GM18867 (cell line): ENCODE results near the gene SLC23A1.
"Not testable (repeated sequence)": the region's sequence is repeated elsewhere in the genome, so short reads cannot be mapped to it uniquely, and the experiment has no call there.

Source experiments
- ATAC-seq: cut with Tn5 transposase; IDR thresholded peaks from one replicate; pipeline ENCODE4 v1.9.1; 2021; ENCODE audit warnings: mild to moderate bottlenecking, moderate library complexity; ENCODE audit not compliant: unreplicated experiment

Gene SLC23A1

DNA sequence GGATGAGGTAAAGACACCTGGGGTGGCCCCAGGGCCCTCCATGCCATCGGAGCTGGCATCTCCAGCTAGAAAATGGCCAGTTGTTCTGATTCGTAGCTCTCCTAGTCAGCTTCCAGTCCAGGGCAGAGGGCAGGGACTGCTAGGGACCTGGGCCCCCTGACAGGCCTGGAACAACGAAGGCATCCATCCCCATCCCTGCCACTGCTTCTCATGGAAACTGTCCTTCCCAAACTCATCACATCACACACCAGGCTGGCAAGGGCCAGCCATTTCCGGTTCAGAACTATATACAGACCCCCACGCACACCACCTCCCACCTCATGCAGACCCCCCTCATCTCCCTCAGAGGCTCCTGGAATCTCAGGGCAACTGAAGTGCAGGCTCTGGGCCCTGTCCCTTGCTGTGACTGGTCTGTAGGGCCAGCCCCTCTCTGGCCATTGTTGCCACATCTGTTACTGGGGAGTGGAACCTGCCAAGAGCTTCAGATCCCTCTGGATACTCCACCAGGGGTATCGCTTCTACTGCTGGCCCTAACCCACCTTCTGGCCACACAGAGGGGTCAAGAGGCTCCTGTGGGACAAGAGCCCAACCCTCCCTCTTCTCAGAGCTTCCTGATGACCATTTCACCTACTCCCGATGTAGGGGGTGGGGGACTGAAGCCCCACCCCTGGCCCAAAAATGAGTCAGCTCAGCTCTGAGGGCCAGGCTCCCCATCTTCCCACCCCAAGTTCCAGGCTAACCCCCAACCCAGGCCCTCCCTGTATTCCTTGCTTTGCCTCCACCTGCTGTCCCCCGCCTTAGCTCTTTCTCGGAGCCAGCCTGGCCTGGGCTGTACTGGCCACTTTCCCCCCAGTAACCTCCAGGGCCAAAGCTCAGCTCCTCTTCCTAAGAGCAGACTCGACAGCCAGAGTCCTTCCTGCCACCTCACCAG lies 7.8 kb upstream of the SLC23A1 start:
- ATAC-seq = no peak

DNA sequence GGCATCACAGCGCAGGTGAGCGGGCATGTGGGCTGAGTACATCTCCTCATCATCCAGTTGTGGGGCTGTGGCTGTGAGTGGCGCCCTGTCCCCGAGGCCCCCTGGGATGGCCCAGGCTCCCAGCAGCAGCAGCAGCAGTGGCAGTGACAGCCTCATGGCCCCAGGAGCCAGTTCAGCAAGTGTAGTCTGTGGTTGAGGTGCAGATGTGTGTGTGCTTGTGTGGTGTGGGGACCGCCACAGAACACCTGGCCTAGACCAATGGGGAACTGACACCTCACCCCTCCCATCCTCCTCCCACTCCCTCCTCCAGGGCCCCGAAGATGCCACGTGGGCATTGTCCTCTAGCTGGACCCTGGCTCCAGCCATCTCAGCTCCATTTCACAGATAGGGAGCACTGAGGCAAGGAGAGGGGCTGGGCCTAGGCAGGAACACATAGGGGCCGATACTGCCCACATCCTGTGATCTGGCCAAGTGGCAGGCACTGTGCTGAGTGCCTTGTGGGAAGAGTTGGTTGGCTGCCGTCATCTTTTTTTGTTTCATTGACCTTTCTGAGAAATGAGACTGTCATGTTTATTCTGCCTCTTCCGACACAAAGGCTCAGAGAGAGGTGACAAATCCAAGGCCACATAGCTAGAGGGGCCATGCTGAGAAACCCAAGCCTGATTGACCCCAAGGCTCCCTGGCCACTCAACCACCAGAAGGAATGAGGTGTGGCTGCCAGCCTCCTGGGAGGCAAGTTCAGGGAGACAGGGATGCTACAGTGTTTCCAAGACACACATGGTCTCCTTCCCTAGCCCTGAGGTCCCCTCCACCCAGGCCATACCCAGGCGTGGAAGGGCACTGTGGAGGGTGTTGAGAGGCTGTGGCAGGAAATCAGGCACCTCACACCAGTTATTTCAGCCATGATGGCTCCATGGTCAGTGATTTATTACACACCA lies 6.9 kb upstream of the SLC23A1 start, which contains the start of gene MZB1:
Gene MZB1, minus strand, starts transcription at position 213 of the 938 bp plus-strand sequence. Its CDS starts 57 bp downstream, at position 156.
- ATAC-seq = peak; percentile 46

DNA sequence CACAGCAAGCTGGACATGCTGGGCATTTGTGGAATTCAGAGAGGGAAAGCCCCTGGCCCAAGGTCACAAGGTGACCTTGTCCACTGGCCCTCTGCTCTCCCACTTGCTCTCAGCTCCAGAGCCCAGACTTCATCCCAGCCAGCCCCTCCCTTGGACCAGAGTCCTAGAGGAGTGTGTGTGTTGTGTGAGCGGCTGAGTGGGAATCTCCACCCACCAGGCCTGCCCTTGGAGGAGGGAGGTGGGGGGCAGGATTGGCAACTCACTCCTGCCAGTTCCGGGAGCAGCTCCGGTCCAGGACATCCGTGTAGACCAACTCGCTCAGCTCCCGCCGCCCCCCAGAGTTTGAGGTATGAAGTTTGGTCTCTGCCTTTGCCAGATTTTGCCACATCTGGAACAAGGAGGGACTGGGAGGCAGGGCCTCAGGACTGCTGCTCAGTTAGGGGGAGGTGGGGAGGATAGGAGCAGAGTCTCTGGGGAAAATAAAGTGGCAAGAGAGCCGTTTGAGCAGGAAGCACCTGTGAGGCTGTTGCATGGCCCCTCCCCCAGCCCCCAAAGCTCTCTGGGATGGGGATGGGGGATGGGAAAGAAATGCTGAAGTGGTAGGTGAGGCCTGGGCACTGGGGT lies 5.2 kb upstream of the SLC23A1 start:
- no peak for ATAC-seq

DNA sequence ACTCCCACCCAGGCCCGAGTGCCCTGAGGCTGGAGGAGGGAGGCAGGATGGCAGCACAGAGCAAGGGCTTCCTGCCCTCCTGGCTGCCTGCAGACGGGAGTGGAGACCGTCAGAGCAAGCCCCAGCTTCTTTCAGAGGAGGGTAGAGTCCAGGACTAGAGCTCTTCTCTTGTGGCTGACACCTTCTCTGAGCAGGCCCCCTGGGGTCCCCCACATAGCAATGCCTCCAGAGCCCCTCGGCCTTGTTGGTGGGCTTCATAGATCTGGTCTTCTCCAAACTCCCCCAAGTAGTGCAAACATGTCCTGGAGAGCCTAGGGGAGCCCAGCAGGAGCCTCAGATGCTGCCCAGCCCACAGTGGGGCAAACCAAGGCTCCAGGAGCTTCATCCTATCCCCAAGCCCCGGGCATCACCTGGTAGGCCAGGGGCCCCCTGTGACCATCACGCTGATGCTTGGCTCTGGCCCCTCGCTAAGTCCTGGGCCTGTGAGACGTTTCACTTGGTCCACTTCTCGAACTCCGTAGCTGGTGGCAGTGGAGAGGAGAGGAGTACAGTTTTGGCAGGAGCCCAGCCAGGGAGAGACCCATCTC lies 4.6 kb upstream of the SLC23A1 start:
- ATAC-seq = no peak

DNA sequence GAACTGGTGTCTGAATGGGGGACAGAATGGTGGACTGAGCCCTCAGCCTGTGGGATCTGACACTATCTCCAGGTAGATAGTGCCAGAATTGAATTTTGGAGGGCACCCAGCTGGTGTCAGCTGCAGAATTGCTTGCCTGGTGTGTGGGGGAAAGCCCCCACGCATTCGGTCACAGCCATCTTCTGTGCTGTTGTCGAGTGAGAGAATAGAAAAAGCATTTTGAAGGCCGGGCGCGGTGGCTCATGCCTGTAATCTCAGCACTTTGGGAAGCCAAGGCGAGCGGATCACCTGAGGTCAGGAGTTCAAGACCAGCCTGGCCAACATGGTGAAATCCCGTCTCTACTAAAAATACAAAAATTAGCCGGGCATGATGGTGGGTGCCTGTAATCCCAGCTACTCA lies 3.9 kb upstream of the SLC23A1 start:
- not testable (repeated sequence) for ATAC-seq

DNA sequence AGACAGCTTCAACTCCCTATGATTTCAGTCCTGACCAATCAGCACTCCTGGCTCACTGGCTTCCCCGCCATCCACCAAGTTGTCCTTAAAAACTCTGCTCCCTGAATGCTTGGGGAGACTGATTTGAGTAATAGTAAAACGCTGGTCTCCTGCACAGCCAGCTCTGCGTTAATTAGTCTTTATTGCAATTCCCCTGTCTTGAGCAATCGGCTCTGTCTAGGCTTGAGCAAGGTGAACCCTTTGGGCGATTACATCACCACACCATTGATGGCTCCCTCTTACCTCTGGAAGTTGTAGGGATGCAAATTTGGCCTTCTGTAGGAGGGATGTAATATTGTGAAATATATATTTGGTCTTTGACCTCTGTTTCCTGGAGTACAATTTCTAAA lies 2.9 kb upstream of the SLC23A1 start:
- no peak for ATAC-seq

DNA sequence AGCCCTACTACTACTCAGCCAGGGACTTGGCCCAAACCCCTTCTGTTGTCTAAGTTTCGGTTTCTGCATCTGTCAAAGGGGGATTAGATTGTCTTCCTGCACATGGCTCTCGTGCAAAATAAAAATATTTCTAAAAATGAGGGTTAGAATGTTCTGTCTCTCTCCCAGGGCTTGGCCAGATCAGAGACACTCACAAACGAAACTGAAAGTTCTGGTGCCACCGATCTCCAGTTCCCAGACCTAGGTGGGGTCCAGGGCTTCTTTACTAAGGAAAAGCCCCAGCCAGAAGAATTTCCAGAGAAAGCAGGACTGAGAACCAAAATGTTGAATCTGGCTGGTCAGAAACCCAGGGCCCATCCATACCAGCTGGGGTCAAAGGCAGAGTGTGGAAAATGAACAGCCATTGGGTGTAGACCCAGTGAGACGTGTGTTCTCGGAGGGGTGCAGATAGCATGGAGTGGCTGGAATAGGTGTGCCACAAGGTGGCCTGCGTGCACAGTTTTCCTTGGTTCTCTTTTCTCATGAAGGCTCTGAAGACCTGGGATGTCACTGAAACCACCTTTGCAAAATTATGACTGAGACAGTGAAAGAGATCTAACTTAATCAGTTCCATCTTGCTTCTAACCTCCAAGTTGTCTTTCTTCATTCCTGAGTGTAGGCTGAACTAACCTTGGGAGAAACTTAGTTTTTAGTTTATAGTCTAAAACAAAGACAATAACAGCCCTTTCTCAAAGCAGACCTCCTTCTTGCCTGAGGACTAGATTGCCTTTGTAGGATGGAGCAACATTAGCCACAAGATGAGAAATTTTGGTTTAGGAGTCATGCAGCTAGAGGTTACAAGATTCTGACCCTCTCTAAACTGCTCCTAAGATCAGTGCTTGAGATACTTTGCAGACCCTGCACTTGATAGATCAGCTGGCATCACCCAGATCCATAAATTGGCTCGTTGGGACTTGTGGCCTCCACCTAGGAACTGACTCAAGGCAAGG lies 2.3 kb upstream of the SLC23A1 start:
- no peak for ATAC-seq

DNA sequence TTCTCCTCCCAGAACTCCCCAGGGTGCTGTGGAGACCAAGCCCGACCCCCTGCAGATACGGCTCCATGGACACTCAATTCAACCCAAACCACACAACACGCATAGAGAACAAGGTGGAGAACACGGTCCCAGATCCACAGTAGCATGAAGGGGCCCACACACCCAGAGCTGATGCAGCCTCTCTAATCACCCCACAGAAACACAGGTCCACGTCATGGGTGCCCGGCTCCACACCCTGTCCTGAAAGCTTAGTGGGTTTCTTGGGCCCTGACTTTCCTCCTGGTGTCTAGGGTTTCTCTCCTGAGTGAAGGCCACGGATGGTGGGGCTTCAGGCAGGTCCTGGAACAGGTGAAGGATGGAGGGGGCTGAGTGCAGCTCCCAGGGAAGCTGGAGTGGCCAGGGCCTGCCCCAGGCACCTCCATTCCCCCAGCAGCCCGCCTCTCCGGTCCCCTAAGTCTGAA lies 1.5 kb upstream of the SLC23A1 start:
- no peak for ATAC-seq

DNA sequence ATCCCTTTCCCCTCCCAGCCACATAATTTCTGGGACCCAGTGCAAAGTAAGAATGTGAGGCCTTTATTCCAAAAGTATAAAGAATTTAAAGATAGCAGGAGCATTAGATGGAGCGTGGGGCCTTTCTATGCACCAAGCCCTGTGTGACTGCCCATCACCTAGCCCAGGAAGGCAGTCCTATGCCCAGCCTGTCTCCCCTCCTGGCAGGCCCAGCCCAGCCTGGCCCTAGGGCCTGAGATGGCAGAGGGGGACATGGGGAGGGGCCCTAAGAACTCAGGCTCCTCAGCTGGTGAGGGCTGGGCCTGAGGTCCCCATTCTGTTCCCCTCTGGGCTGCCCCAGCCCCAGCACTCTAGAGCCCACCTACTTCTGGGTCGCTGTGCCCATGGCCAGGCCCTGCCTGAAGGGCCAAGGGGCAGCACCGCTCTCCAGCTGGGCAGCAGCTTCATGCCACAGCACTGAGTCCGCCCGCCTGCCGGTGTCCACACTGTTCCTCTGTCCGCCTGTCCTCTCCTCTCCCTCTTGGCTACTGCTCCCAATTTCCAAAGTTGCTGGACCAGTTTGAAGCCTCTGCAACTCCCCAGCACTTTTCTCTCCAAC lies 995 bp upstream of the SLC23A1 start:
- ATAC-seq = no peak

DNA sequence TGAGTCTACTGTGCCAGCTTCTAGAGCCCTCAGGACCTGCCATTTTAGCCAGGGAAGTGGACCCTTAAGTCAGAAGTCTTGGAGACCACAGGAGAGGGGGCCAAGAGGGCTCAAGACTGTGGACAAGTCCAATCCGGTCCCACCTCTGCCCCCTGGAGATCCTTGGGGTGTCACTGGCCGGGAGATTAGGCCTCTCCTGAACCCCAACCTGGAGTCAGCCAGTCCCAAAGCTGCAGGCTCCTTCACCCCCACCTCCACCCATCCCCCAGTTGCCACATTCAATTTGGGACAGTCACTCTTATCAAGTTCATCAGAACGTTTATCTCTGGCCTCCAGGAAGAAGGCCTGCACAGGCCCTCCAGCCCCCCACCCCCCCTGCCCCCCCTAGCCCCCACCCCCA lies 290 bp downstream of the SLC23A1 start:
- no peak for ATAC-seq

DNA sequence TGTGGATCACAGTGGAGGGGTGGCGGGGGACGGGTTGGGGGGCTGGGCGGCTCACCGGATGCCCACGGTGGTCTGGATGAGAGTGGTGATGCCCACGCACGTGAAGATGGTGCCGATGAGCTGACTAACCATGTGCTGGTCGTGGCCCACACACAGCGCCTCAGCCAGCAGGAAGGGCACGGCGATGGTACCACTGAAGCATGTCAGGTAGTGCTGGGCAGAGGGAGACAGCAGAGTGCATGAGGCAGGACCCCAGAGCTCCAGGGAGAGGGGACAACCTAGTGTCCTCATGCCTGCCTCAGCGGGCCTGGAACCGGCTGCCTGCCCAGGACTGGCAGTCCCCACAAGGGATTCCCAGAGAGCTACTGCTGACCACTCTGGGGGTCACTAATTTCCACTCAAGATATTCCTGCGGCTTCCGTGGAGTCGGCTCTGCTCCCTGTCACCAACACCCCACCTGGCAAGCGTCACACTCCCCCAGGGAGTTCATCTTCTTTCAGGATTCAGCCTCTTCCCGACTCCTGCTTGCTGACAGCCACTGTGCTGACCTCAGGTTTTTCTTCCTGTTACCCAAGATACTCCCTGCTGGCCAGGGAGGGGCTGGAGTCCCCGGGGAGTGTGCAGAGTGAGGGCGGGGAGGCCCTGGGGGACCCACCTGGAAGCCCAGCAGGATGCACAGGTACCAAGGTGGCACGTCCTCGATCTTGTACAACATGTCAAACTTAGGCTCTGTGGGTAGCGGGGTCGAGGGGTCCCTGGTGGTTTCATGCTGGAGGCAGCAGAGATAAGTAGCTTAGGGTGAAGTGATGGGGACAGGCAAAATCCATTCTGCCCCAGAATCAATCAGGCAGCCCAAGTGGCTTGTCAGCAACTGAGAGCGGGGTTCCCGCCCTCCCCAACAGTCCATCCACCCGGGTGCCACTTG lies 998 bp downstream of the SLC23A1 start:
- no peak for ATAC-seq

DNA sequence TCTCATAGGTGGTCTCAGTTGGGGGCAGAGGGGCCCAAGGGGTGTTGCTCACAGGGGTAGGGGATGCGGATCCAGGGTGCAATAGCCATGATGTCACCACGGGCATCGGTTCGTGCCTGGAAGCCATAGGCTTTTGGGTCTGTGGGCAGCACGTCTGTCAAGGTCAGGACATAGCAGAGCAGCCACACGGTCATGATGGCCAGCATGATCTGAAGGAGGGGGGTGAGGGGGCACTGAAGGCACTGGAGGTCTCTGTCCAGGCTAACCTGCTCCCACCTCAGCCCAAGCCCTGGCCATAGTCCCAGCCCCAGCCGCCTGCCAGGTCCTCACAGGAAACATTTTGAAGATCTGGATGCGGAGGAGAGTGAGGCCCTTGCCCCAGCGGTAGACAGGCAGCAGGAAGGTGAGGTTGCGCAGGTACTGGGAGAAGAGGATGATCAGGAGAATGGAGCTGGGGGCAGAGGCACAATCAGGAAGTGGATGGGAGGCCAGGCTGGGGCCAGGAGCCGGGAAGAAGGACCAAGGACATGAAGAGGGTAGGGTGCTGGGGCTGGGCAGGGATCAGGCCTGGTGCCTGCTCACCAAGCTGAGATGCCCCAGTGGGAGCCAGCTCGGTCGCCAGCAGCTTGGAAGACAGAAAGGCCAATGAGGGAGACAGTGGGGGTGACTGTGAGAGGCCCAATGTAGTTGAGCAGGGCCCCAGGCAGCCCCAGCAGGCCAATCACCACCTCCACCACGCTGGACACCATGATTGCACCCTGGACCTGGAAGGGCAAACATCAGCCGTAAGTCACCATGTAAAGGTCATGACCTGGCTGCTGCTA lies 3.3 kb downstream of the SLC23A1 start:
- no peak for ATAC-seq

DNA sequence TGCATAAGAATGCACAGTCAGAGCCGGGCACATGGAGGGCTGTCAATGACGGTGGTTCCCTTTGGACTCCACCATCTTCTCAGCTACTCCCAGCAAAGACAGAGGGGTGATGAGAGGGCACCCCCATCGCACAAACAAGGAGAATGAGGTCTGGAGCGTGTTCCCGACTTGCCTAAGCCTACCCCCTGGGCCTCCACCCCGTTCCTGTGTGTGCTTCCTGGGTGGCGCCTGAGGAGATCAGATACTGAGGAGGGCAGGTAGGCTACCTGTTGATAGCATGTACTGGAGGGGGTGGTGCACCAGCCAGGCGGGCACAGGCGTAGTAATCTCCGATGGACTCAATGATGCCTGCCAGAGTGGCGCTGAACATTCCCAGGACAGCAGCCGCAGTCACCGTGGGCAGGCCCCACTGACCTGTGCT lies 4.1 kb downstream of the SLC23A1 start:
- ATAC-seq = no peak

DNA sequence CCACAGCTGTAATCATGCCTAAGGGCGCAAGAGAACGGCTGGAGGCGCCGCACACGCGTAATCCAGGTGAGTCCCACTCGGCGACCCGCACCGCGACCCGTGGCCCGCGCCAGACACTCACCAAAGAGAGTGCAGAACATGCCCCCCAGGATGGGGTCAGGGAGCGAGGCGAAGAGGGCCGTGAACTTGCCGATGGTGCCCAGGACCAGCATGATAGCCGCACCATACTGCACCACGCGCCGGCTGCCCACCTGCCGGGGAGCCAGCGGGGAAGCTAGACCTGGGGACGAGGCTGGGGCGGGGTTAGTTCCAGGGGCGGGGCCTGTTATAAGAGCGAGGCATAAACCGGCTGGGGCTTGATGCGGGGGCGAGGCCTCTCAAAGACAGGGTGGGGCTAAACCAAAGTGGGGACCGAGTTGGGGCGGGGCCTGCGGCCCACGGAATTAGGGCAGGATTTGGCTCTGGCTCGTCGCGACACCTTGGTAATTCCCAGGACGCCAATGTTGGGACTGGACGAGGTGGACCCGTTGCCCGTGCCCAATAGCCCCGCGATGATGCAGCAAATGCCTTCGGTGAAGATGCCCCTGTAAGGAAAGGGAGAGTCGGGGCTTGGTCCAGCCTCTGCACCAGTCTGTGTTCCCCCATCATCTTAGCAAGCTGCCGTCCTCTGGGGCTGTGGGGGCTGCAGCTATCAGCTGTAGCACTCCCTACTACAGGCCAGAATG lies 4.8 kb downstream of the SLC23A1 start:
- ATAC-seq = no peak

DNA sequence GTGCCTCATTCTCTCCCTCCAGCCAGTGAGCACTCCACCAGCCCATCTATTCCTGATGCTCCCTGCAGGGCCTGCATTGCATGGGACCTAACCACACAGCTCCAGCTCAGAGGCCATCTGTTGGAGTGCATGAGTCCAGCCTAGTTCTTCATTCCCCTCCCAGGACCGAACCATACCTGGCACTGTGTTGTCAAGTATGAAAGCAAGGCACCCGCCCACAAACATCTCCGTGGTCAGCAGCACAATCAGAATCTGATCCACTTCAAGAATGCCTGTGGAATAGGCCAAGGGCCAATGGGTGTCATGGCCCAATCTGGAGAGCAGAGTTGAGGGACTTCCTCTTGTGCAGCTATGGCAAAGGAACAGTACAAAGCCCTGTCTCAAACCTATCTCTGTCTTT lies 5.9 kb downstream of the SLC23A1 start:
- ATAC-seq = no peak

DNA sequence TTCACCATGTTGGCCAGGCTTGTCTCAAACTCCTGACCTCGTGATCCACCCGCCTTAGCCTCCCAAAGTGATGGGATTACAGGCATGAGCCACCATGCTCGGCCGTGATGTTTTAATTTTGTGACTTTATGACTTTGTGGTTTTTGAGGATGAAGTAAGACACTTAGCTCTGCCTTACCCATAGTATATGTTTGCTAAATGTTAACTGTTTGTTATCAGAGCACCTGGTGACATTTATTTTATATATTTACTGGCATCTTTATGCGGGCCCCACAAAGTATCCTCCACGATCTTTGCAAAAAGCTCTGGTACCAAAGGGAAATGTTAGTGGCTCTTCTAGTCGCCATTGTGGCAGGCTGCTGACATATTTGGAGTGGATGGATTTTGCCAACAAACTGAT lies 6.7 kb downstream of the SLC23A1 start:
- no peak for ATAC-seq
